Stomach (tissue), 4 donors: ENCODE measurements around the gene DUOXA1.

Source experiments
- CTCF ChIP-seq, 7 experiments: fragments of 450-650 bp in 4 of 7; fragments of 200-600 bp in 3 of 7; sonication (generic) in 3 of 7; IDR thresholded peaks; one replicate each; pipeline ENCODE4 v1.5.1; 2016 to 2019; ENCODE audit warnings: antibody characterized with exemption in 7 of 7, control low read depth in 2 of 7, mild to moderate bottlenecking in 1 of 7
- POLR2AphosphoS5 ChIP-seq, 3 donors: sonication (generic); formaldehyde crosslinking; IDR thresholded peaks; one replicate each; pipeline ENCODE4 v1.6.1; 2016; ENCODE audit warnings: antibody characterized with exemption in 3 of 3

- TF ChIP-seq CTCF (IDR thresholded peaks at IDR 0.05) (no peak), POLR2AphosphoS5 (IDR thresholded peaks at IDR 0.05) (no peak)
These were observed 14.3 kb downstream of the DUOXA1 start for GRCh38 chr15:45115312-45115820.
